GM12878 (cell line): ENCODE measurements around the gene OTOS. TPM values are rescaled to one million over a fixed set of nuclear protein-coding genes. Genes with fewer than 3 reads are reported as not detected.

Experiments used
- ATAC-seq: fragments of 200-7000 bp; cut with Tn5 transposase; 3 replicates; pipeline ENCODE4 v1.9.1; 2020; ENCODE audit warnings: mild to moderate bottlenecking, moderate library complexity
- BruUV-seq: library from RNA; stranded (reverse); fragments of 400-500 nt; replicated peaks from 2 replicates; lab custom pipeline; 2021; lab: Mats Ljungman, UMichigan
- CTCF ChIA-PET: fragments of 300-600 bp; sonication (Branson Sonifier 250); formaldehyde crosslinking; extraction: SDS; loops from one replicate; lab custom pipeline; 2021; ENCODE audit warnings: inconsistent platforms; lab: Yijun Ruan, JAX
- POLR2A ChIA-PET: fragments of 350-600 bp; formaldehyde crosslinking; extraction: SDS; loops from one replicate; lab custom pipeline; 2021; ENCODE audit warnings: inconsistent platforms; lab: Charles Lee
- RAD21 ChIA-PET: fragments of 300-600 bp; sonication (Branson Sonifier 250); formaldehyde crosslinking; loops from one replicate; lab custom pipeline; 2023; ENCODE audit warnings: antibody characterized with exemption; ENCODE audit not compliant: unreplicated experiment; lab: Charles Lee
- SMC1A ChIA-PET: fragments of 300-600 bp; sonication (Branson Sonifier 250); formaldehyde crosslinking; loops from one replicate; lab custom pipeline; 2023; ENCODE audit not compliant: unreplicated experiment, uncharacterized antibody; lab: Charles Lee
- DNase-seq: peaks from one replicate; pipeline ENCODE4 v3.0.0-alpha.2; 2011; ENCODE audit warnings: low read depth, low spot score
- FAIRE-seq: peaks from 3 replicates; lab custom pipeline; 2011; peaks lifted over from hg19 to GRCh38; lab: Jason Lieb, UNC
- H2AFZ ChIP-seq: 2 replicates; pipeline ENCODE4 v1.6.0; 2011; ENCODE audit warnings: low read depth, low read length, control low read depth; ENCODE audit not compliant: control insufficient read depth
- H3K27ac ChIP-seq: 2 replicates; pipeline ENCODE4 v1.5.1; 2011; ENCODE audit warnings: control low read depth; ENCODE audit not compliant: control insufficient read depth, insufficient read depth
- H3K27me3 ChIP-seq, 2 experiments: replicated peaks in 1 of 2; 2 replicates each; pipeline versions ENCODE4 v1.6.0 to v1.6.1; 2011; ENCODE audit warnings: low read length in 1 of 2; ENCODE audit not compliant: control insufficient read depth in 2 of 2, insufficient read depth in 2 of 2
- H3K36me3 ChIP-seq, 2 experiments: 2 replicates each; pipeline ENCODE4 v1.5.1; 2011; ENCODE audit warnings: low read length in 1 of 2; ENCODE audit not compliant: control insufficient read depth in 2 of 2, insufficient read depth in 2 of 2
- H3K4me1 ChIP-seq: 2 replicates; pipeline ENCODE4 v1.6.1; 2011; ENCODE audit warnings: mild to moderate bottlenecking, low read length, moderate library complexity, mixed read lengths; ENCODE audit not compliant: control insufficient read depth, insufficient read depth
- H3K4me2 ChIP-seq: 2 replicates; pipeline ENCODE4 v1.6.0; 2011; ENCODE audit warnings: control low read depth; ENCODE audit not compliant: control insufficient read depth, insufficient read depth
- H3K4me3 ChIP-seq: fragments of 200-600 bp; sonication (generic); 2 replicates; pipeline ENCODE4 v1.5.1; 2016
- H3K79me2 ChIP-seq: 2 replicates; pipeline ENCODE4 v1.6.0; 2011; ENCODE audit warnings: low read length; ENCODE audit not compliant: control insufficient read depth, insufficient read depth
- H3K9ac ChIP-seq: 2 replicates; pipeline ENCODE4 v1.8.0; 2011; ENCODE audit warnings: low read length, control low read depth, mixed read lengths; ENCODE audit not compliant: control insufficient read depth, insufficient read depth
- H3K9me3 ChIP-seq: replicated peaks from 3 replicates; pipeline ENCODE4 v1.5.1; 2011; ENCODE audit warnings: mild to moderate bottlenecking, low read length; ENCODE audit not compliant: control insufficient read depth, insufficient read depth
- H4K20me1 ChIP-seq: 2 replicates; pipeline ENCODE4 v1.6.0; 2011; ENCODE audit not compliant: control insufficient read depth, insufficient read depth
- BCL11A ChIP-seq: IDR thresholded peaks from 2 replicates; pipeline ENCODE4 v1.6.1; 2011; ENCODE audit warnings: low read depth, low read length
- BRCA1 ChIP-seq: IDR thresholded peaks from 2 replicates; pipeline ENCODE4 v1.6.1; 2011; ENCODE audit warnings: low read depth, low read length, improper control_type of control experiment
- CEBPB ChIP-seq, 2 experiments: fragments of 150-350 bp in 1 of 2; IDR thresholded peaks; 2 replicates each; pipeline ENCODE4 v1.6.1; 2012 to 2014; ENCODE audit warnings: low read depth in 2 of 2, low read length in 2 of 2, borderline replicate concordance in 1 of 2, inconsistent platforms in 1 of 2
- DPF2 ChIP-seq: fragments of 450-650 bp; IDR thresholded peaks from 2 replicates; pipeline ENCODE4 v1.6.1; 2017; ENCODE audit warnings: mild to moderate bottlenecking
- ESRRA ChIP-seq: IDR thresholded peaks from 2 replicates; pipeline ENCODE4 v1.6.1; 2012; ENCODE audit warnings: mild to moderate bottlenecking, low read length, improper control_type of control experiment
- ETV6 ChIP-seq, 2 experiments: fragments of 450-650 bp in 1 of 2; IDR thresholded peaks in 1 of 2; conservative IDR thresholded peaks in 1 of 2; 2 replicates each; pipeline ENCODE4 v1.6.1; 2014; ENCODE audit warnings: antibody characterized with exemption in 1 of 2, borderline replicate concordance in 1 of 2, low read depth in 1 of 2, mild to moderate bottlenecking in 1 of 2, moderate library complexity in 1 of 2
- FOXK2 ChIP-seq: fragments of 450-650 bp; IDR thresholded peaks from 2 replicates; pipeline ENCODE4 v1.6.1; 2017; ENCODE audit warnings: mild to moderate bottlenecking, moderate library complexity
- IKZF1 ChIP-seq: fragments of 450-650 bp; conservative IDR thresholded peaks from 2 replicates; pipeline ENCODE4 v1.6.1; 2017; ENCODE audit warnings: antibody characterized with exemption, mild to moderate bottlenecking
- IRF5 ChIP-seq: fragments of 450-650 bp; IDR thresholded peaks from 2 replicates; pipeline ENCODE4 v1.6.1; 2017; ENCODE audit warnings: borderline replicate concordance
- KAT2A ChIP-seq: conservative IDR thresholded peaks from 2 replicates; pipeline ENCODE4 v1.6.1; 2011; ENCODE audit warnings: low read depth, low read length; ENCODE audit not compliant: control insufficient read depth
- KLF5 ChIP-seq: fragments of 450-650 bp; IDR thresholded peaks from 2 replicates; pipeline ENCODE4 v1.6.1; 2014; ENCODE audit warnings: mild to moderate bottlenecking; ENCODE audit not compliant: partially characterized antibody
- MEF2B ChIP-seq: fragments of 450-650 bp; IDR thresholded peaks from 2 replicates; pipeline ENCODE4 v1.6.1; 2018; ENCODE audit warnings: mild to moderate bottlenecking, moderate library complexity; ENCODE audit not compliant: partially characterized antibody, poor library complexity, severe bottlenecking
- NRF1 ChIP-seq: conservative IDR thresholded peaks from 2 replicates; pipeline ENCODE4 v1.6.1; 2011; ENCODE audit warnings: mild to moderate bottlenecking, low read depth, low read length, improper control_type of control experiment
- TCF7 ChIP-seq: IDR thresholded peaks from 2 replicates; pipeline ENCODE4 v1.6.1; 2014; ENCODE audit warnings: antibody characterized with exemption, borderline replicate concordance
- USF2 ChIP-seq: IDR thresholded peaks from 2 replicates; pipeline ENCODE4 v1.6.1; 2011; ENCODE audit warnings: low read depth, low read length, improper control_type of control experiment, borderline replicate concordance
- ZBTB11 ChIP-seq: fragments of 450-650 bp; formaldehyde crosslinking; IDR thresholded peaks from 2 replicates; pipeline ENCODE4 v1.5.0; 2022; ENCODE audit warnings: mild to moderate bottlenecking, missing genetic modification characterization
- ZNF217 ChIP-seq: fragments of 450-650 bp; IDR thresholded peaks from 2 replicates; pipeline ENCODE4 v1.6.1; 2017; ENCODE audit warnings: antibody characterized with exemption, mild to moderate bottlenecking
- WGBS: methylation state at CpG from one replicate; pipeline ENCODE4 v1.1.6; 2016; ENCODE audit warnings: low lambda C conversion rate; ENCODE audit not compliant: insufficient replicate concordance, insufficient coverage; ENCODE audit errors: missing lambda C conversion rate; 5-methylcytosine and 5-hydroxymethylcytosine counted together
- in situ Hi-C: fragments of 300-500 bp; cut with MboI; formaldehyde crosslinking; loops from 9 replicates; pipeline ENCODE4 v1.14.3; 2018; ENCODE audit warnings: mixed read lengths
- intact Hi-C: fragments of 100-400 bp; cut with micrococcal nuclease; formaldehyde crosslinking; loops from one replicate; pipeline ENCODE4 v1.14.2; 2022; ENCODE audit not compliant: unreplicated experiment
- polyA plus RNA-seq, 11 experiments: library from polyadenylated mRNA; depleted of rRNA in 4 of 11; unstranded in 6 of 11; stranded (reverse) in 5 of 11; fragments of >200 nt; fragmentation: Nextera tagmentation in 4 of 11; fragmentation: Illumina TruSeq in 1 of 11; extraction: Ambion mirVana in 4 of 11; extraction: Trizol in 1 of 11; gene quantifications; 1 replicate in 1 of 11; 2 replicates in 10 of 11; pipeline versions ENCODE4 v1.2.1 to v1.2.3, GENCODE V29; 2011 to 2016; ENCODE audit warnings: inconsistent platforms in 2 of 11, missing spikeins in 2 of 11, low read depth in 1 of 11
- total RNA-seq, 4 experiments: library from RNA; depleted of rRNA in 3 of 4; stranded (reverse); fragments of >200 nt in 3 of 4; fragmentation: Illumina TruSeq in 1 of 4; extraction: Trizol in 1 of 4; gene quantifications; 2 replicates each; pipeline versions ENCODE4 v1.2.1 to v1.2.3, GENCODE V29; 2013 to 2021

The OTOS gene
- total and polyA plus RNA-seq, 10 of the 15 experiments (the other 5 are each of a cell fraction or from before 2014, with no cell fraction given), result not detected

- no peak for TF ChIP-seq MEF2B
- no peak for TF ChIP-seq KLF5
- TF ChIP-seq CEBPB (IDR thresholded peaks at IDR 0.05; ENCODE audit: borderline replicate concordance in 1 of 2, low read depth in 2 of 2, low read length in 2 of 2), result no peak
- no peak for TF ChIP-seq BRCA1
- TF ChIP-seq BCL11A, result no peak
- TF ChIP-seq, all 136 proteins: peak for 0
These were observed 15.4 kb upstream of the OTOS start (continued) for GRCh38 chr2:240155745-240156390.

DNA sequence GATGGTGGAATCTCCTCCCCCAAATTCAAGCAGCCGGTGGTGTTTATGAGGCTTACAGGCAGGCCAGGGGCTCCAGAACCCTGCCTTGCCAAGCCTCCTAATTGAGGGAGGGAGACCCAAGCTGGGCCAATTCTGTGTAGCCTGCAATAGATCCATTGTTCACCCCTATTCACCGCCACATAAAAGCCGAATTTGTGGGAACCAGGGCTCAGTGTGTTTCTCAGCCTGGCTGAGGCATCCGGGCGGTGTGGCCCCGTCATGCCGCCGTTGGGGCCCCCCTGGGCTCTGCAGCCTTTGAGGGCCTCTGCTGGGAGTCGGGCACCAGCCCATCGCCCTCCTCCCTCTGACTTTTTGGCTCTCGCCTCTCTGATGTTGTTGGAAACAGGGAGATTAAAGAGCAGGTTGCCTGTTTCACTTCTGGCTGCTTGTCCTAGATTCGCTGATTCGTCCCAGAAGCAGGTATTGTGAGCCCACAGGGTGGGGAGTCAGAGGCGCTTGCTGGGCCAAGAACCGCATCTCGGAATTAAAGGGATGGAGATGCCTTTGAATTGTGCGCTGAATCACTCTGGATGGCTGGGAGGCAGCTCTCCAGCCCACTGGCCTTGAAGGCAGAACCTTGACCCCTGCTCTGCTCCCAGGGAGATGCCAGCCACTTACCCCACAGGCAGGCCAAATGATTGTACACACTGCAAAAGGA is 14.7 kb upstream of the OTOS start:
- H3K27ac ChIP-seq, result no peak overlapping the region
- no peak for DNase-seq
- H2AFZ ChIP-seq, result no peak overlapping the region
- 42% methylated on average over 17 of the region's 17 CpGs for WGBS
- H3K9ac ChIP-seq, result no peak overlapping the region
- H3K9me3 ChIP-seq, result no peaks in the 10 kb centered on the region
- RAD21 ChIA-PET, result no interaction called here
- H3K4me3 ChIP-seq, result no peak overlapping the region
- ATAC-seq, result no peak
- no peaks in the 10 kb centered on the region for H3K4me1 ChIP-seq
- H3K4me2 ChIP-seq, result no peak overlapping the region
- no TSS peak for BruUV-seq
- SMC1A ChIA-PET, result no interaction called here
- no peaks in the 10 kb centered on the region for H4K20me1 ChIP-seq
- in situ Hi-C loops (no loop called here), intact Hi-C loops (no loop called here)
- CTCF ChIA-PET, result no interaction called here
- H3K27me3 ChIP-seq, result no peaks in the 10 kb centered on the region
- no peak for FAIRE-seq
- POLR2A ChIA-PET, result no interaction called here
- H3K36me3 ChIP-seq, result no peaks in the 10 kb centered on the region
- H3K79me2 ChIP-seq, result no peaks in the 10 kb centered on the region
- no peak for TF ChIP-seq NRF1
- TF ChIP-seq IRF5, result no peak
- no peak for TF ChIP-seq ZNF217
- TF ChIP-seq ZBTB11 (CRISPR knock-in tag), result no peak
- no peak for TF ChIP-seq DPF2
- TF ChIP-seq IKZF1, result no peak
- TF ChIP-seq ESRRA, result no peak
- no peak for TF ChIP-seq USF2
- no peak for TF ChIP-seq ETV6 (conservative IDR thresholded peaks at IDR 0.05 in 1 of 2, IDR thresholded peaks at IDR 0.05 in 1 of 2; ENCODE audit: borderline replicate concordance in 1 of 2, low read depth in 1 of 2)
- no peak for TF ChIP-seq FOXK2
- TF ChIP-seq CEBPB (IDR thresholded peaks at IDR 0.05; ENCODE audit: borderline replicate concordance in 1 of 2, low read depth in 2 of 2, low read length in 2 of 2), result no peak
- no peak for TF ChIP-seq TCF7
- no peak for TF ChIP-seq KAT2A
